A549 (cell line): ENCODE data around the gene TMEM8B. TPM values are rescaled to one million over a fixed set of nuclear protein-coding genes. Genes with fewer than 3 reads are reported as not detected.

Experiments
- ATAC-seq, 2 experiments: fragments of 200-7000 bp in 1 of 2; fragments of >200 bp in 1 of 2; cut with Nextera tagmentation in 1 of 2; cut with Tn5 transposase in 1 of 2; 3 replicates each; pipeline versions ENCODE4 v1.8.0 to v1.9.1; 2018 to 2020; ENCODE audit warnings: mild to moderate bottlenecking in 1 of 2, moderate library complexity in 1 of 2
- CTCF ChIA-PET: fragments of 300-600 bp; sonication (Branson Sonifier 250); formaldehyde crosslinking; extraction: SDS; loops from one replicate; lab custom pipeline; 2021; ENCODE audit warnings: antibody characterized with exemption, inconsistent platforms; lab: Yijun Ruan, JAX
- POLR2A ChIA-PET: fragments of 350-600 bp; formaldehyde crosslinking; extraction: SDS; loops from one replicate; lab custom pipeline; 2021; ENCODE audit warnings: antibody characterized with exemption, inconsistent platforms; lab: Yijun Ruan, JAX
- DNase-seq, 2 experiments: peaks; one replicate each; pipeline versions ENCODE4 v3.0.0 to v3.0.0-alpha.2; 2011 to 2016; ENCODE audit warnings: low read depth in 1 of 2, low spot score in 1 of 2
- FAIRE-seq: peaks from 2 replicates; lab custom pipeline; 2011; peaks lifted over from hg19 to GRCh38; lab: Jason Lieb, UNC
- H3K27ac ChIP-seq, 2 experiments: fragments of >200 bp; sonication (Bioruptor Twin); formaldehyde crosslinking; 3 replicates each; pipeline ENCODE4 v1.5.1; 2016 to 2017
- H3K4me1 ChIP-seq: fragments of >200 bp; sonication (Bioruptor Twin); formaldehyde crosslinking; 3 replicates; pipeline ENCODE4 v1.6.1; 2016
- H3K4me2 ChIP-seq: fragments of >200 bp; sonication (Bioruptor Twin); formaldehyde crosslinking; 3 replicates; pipeline ENCODE4 v1.6.1; 2016
- H3K4me3 ChIP-seq: fragments of >200 bp; sonication (Bioruptor Twin); formaldehyde crosslinking; 3 replicates; pipeline ENCODE4 v1.5.1; 2016
- H3K9me3 ChIP-seq: fragments of >200 bp; sonication (Bioruptor Twin); formaldehyde crosslinking; 3 replicates; pipeline ENCODE4 v1.6.1; 2016
- ATOH8 ChIP-seq: fragments of 250-450 bp; sonication (Bioruptor Pico); IDR thresholded peaks from 2 replicates; pipeline ENCODE4 v1.5.0; 2020; ENCODE audit warnings: low read depth, mild to moderate bottlenecking, moderate library complexity
- CBX2 ChIP-seq: fragments of 200-600 bp; sonication (generic); IDR thresholded peaks from 2 replicates; pipeline ENCODE4 v1.6.1; 2016; ENCODE audit warnings: low read depth, mild to moderate bottlenecking, borderline replicate concordance
- CBX8 ChIP-seq: fragments of 200-600 bp; sonication (generic); IDR thresholded peaks from 2 replicates; pipeline ENCODE4 v1.6.1; 2016
- CTCF ChIP-seq: fragments of >200 bp; sonication (Bioruptor Twin); formaldehyde crosslinking; IDR thresholded peaks from 3 replicates; pipeline ENCODE4 v1.5.1; 2016
- EHMT2 ChIP-seq: fragments of 200-600 bp; sonication (generic); IDR thresholded peaks from 2 replicates; pipeline ENCODE4 v1.6.1; 2016; ENCODE audit warnings: antibody characterized with exemption, low read depth, mild to moderate bottlenecking, moderate library complexity
- ELK1 ChIP-seq: fragments of 150-350 bp; IDR thresholded peaks from 2 replicates; pipeline ENCODE4 v1.6.1; 2014; ENCODE audit warnings: low read depth, mild to moderate bottlenecking, low read length
- FOXS1 ChIP-seq: fragments of 250-450 bp; sonication (Bioruptor Pico); IDR thresholded peaks from 2 replicates; pipeline ENCODE4 v1.5.0; 2020; ENCODE audit warnings: mild to moderate bottlenecking, moderate library complexity
- HES2 ChIP-seq: fragments of >200 bp; sonication (Bioruptor Twin); formaldehyde crosslinking; IDR thresholded peaks from 2 replicates; pipeline ENCODE4 v1.6.1; 2016
- HEYL ChIP-seq: fragments of 250-450 bp; sonication (Bioruptor Pico); IDR thresholded peaks from 2 replicates; pipeline ENCODE4 v1.8.0; 2021; ENCODE audit warnings: mild to moderate bottlenecking, moderate library complexity
- KDM5A ChIP-seq: fragments of 200-600 bp; sonication (generic); IDR thresholded peaks from 2 replicates; pipeline ENCODE4 v1.6.1; 2016; ENCODE audit warnings: antibody characterized with exemption, mild to moderate bottlenecking
- NPAS2 ChIP-seq: fragments of 250-450 bp; sonication (Bioruptor Pico); IDR thresholded peaks from 2 replicates; pipeline ENCODE4 v1.8.0; 2022; ENCODE audit warnings: mild to moderate bottlenecking, moderate library complexity, borderline replicate concordance
- RFX5 ChIP-seq: fragments of 450-650 bp; IDR thresholded peaks from 2 replicates; pipeline ENCODE4 v1.7.1; 2014; ENCODE audit warnings: antibody characterized with exemption, mild to moderate bottlenecking, moderate library complexity
- RNF2 ChIP-seq: fragments of 200-600 bp; sonication (generic); IDR thresholded peaks from 2 replicates; pipeline ENCODE4 v1.6.1; 2016; ENCODE audit warnings: low read depth, mild to moderate bottlenecking, antibody characterized with exemption, moderate library complexity, borderline replicate concordance
- TP53 ChIP-seq: fragments of 250-450 bp; sonication (Bioruptor Pico); IDR thresholded peaks from 2 replicates; pipeline ENCODE4 v1.5.0; 2021; ENCODE audit warnings: mild to moderate bottlenecking, moderate library complexity
- USF2 ChIP-seq: fragments of 450-650 bp; IDR thresholded peaks from 2 replicates; pipeline ENCODE4 v1.6.1; 2014; ENCODE audit warnings: antibody characterized with exemption
- ZNF302 ChIP-seq: fragments of 250-450 bp; sonication (Bioruptor Pico); IDR thresholded peaks from 2 replicates; pipeline ENCODE4 v1.9.0; 2021; ENCODE audit warnings: inconsistent platforms, mild to moderate bottlenecking, moderate library complexity
- ZSCAN20 ChIP-seq: fragments of 250-450 bp; sonication (Bioruptor Pico); IDR thresholded peaks from 2 replicates; pipeline ENCODE4 v1.8.0; 2022; ENCODE audit warnings: mild to moderate bottlenecking, moderate library complexity
- WGBS: methylation state at CpG from one replicate; pipeline ENCODE4 v1.1.6; 2017; ENCODE audit errors: missing lambda C conversion rate; 5-methylcytosine and 5-hydroxymethylcytosine counted together
- polyA plus RNA-seq, 4 experiments: library from polyadenylated mRNA; depleted of rRNA in 3 of 4; stranded (reverse); fragments of >200 nt; fragmentation: RNase III in 1 of 4; extraction: RNeasy Plus Mini Kit Qiagen cat#74134 plus additional on column Dnase treatment in 1 of 4; gene quantifications; 2 replicates in 3 of 4; 3 replicates in 1 of 4; pipeline ENCODE4 v1.2.3, GENCODE V29; 2011 to 2017

TMEM8B gene
- polyA plus RNA-seq, 2 of the 4 experiments (the other 2 are of a cell fraction) = 1.8 to 2.2 TPM

- TF ChIP-seq TP53 = no peak
- TF ChIP-seq CBX8 = no peak
- TF ChIP-seq HEYL (CRISPR knock-in tag) = no peak
- no peak for TF ChIP-seq ATOH8 (CRISPR knock-in tag)
- TF ChIP-seq RNF2 = no peak
- no peak for TF ChIP-seq ZNF302 (CRISPR knock-in tag)
- no peak for TF ChIP-seq NPAS2 (CRISPR knock-in tag)
- no peak for TF ChIP-seq HES2
- no peak for TF ChIP-seq FOXS1
These were observed 10.9 kb downstream of the TMEM8B start (continued) for GRCh38 chr9:35839926-35840325.

- peaks cover 13% of the 10 kb centered on the region for H3K4me1 ChIP-seq
- ATAC-seq (no peak), FAIRE-seq (no peak), DNase-seq (no peak)
- no peak for TF ChIP-seq FOXS1
- no peak for TF ChIP-seq ELK1
- ChIA-PET CTCF (interaction anchor here (0.8 to 9.2 kb wide), 6 partner anchors 7 to 51 kb away, joined by 3 to 59 read pairs (median 5); partner anchors contain the start of genes FAM221B and TMEM8B), POLR2A (no interaction called here)
- H3K4me2 ChIP-seq = no peak overlapping the region
- no peaks in the 10 kb centered on the region for H3K9me3 ChIP-seq
- H3K4me3 ChIP-seq = no peak overlapping the region
- H3K27ac ChIP-seq = no peak overlapping the region
- WGBS = 84% methylated on average over 15 of the region's 15 CpGs
These were observed 12.0 kb downstream of the TMEM8B start for GRCh38 chr9:35840881-35841644.

- WGBS = 100% methylated on average over 5 of the region's 5 CpGs
- no peak for TF ChIP-seq KDM5A
- no peak for TF ChIP-seq CBX2
These were observed 12.5 kb downstream of the TMEM8B start for GRCh38 chr9:35841645-35841900.

GRCh38 chr9:35842020-35842745 is 13.2 kb downstream of the TMEM8B start:
- no peak for FAIRE-seq

More at GRCh38 chr9:35841645-35841900, 12.5 kb downstream of the TMEM8B start:
- FAIRE-seq (no peak), DNase-seq (no peak), ATAC-seq (no peak)
- no peaks in the 10 kb centered on the region for H3K9me3 ChIP-seq
- ChIA-PET CTCF (interaction anchor here (1.1 to 9.2 kb wide), 6 partner anchors 15 to 114 kb away, joined by 3 to 59 read pairs (median 5); partner anchors contain the start of genes FAM221B, OR13J1 and TMEM8B), POLR2A (no interaction called here)
- H3K4me2 ChIP-seq = no peak overlapping the region
- no peak overlapping the region for H3K4me3 ChIP-seq
- H3K4me1 ChIP-seq = peaks cover 13% of the 10 kb centered on the region
- no peak overlapping the region for H3K27ac ChIP-seq

More at GRCh38 chr9:35842020-35842745, 13.2 kb downstream of the TMEM8B start:
- no peak for DNase-seq
- 90% methylated on average over 17 of the region's 17 CpGs for WGBS
- H3K27ac ChIP-seq = no peak overlapping the region
- ATAC-seq = no peak
- no peak overlapping the region for H3K4me3 ChIP-seq
- peaks cover 13% of the 10 kb centered on the region for H3K4me1 ChIP-seq
- no peak overlapping the region for H3K4me2 ChIP-seq
- no peaks in the 10 kb centered on the region for H3K9me3 ChIP-seq
- ChIA-PET POLR2A (no interaction called here), CTCF (interaction anchor here (1.0 to 9.2 kb wide), 7 partner anchors 15 to 113 kb away, joined by 3 to 59 read pairs (median 4); partner anchors contain the start of genes FAM221B, OR13J1 and TMEM8B)
- no peak for TF ChIP-seq RFX5
- TF ChIP-seq USF2 = no peak
- TF ChIP-seq EHMT2 = no peak
- no peak for TF ChIP-seq CTCF
- TF ChIP-seq RNF2 = no peak
- TF ChIP-seq ZSCAN20 (CRISPR knock-in tag) = no peak
- TF ChIP-seq ZNF302 (CRISPR knock-in tag) = no peak
